K562 (cell line): ENCODE data around the gene PRDX6. TPM values are rescaled to one million over a fixed set of nuclear protein-coding genes. Genes with fewer than 3 reads are reported as not detected.

ENCODE experiments used
- ARID3A ChIP-seq: IDR thresholded peaks from 2 replicates; pipeline ENCODE4 v1.6.1; 2012; ENCODE audit warnings: low read depth, low read length, improper control_type of control experiment, borderline replicate concordance
- CAMTA2 ChIP-seq: fragments of 250-450 bp; sonication (Bioruptor Pico); conservative IDR thresholded peaks from 2 replicates; pipeline ENCODE4 v1.5.1; 2022
- CHD2 ChIP-seq: IDR thresholded peaks from 2 replicates; pipeline ENCODE4 v1.6.1; 2011; ENCODE audit warnings: low read depth, low read length
- CTBP1 ChIP-seq: fragments of 450-650 bp; IDR thresholded peaks from 2 replicates; pipeline ENCODE4 v1.6.1; 2016; ENCODE audit warnings: borderline replicate concordance
- CTCF ChIP-seq, 3 experiments: IDR thresholded peaks in 2 of 3; conservative IDR thresholded peaks in 1 of 3; 2 replicates each; pipeline ENCODE4 v1.5.1; 2011 to 2012; ENCODE audit warnings: low read length in 3 of 3, mild to moderate bottlenecking in 3 of 3, control low read depth in 2 of 3, improper control_type of control experiment in 1 of 3, inconsistent platforms in 1 of 3, low read depth in 1 of 3, mixed read lengths in 1 of 3, moderate library complexity in 1 of 3; ENCODE audit not compliant: insufficient read depth in 2 of 3
- GMEB1 ChIP-seq: fragments of 250-450 bp; sonication (Bioruptor Pico); IDR thresholded peaks from 2 replicates; pipeline ENCODE4 v1.4.0; 2020; ENCODE audit warnings: mild to moderate bottlenecking
- KAT8 ChIP-seq: fragments of 450-650 bp; IDR thresholded peaks from 2 replicates; pipeline ENCODE4 v1.6.1; 2016; ENCODE audit warnings: low read depth, mild to moderate bottlenecking
- MAZ ChIP-seq, 2 experiments: fragments of 450-650 bp in 1 of 2; sonication (generic) in 1 of 2; formaldehyde crosslinking; IDR thresholded peaks in 1 of 2; conservative IDR thresholded peaks in 1 of 2; 2 replicates each; pipeline versions ENCODE4 v1.4.0 to v1.5.0; 2020; ENCODE audit warnings: mild to moderate bottlenecking in 1 of 2, missing genetic modification reagents in 1 of 2
- MXI1 ChIP-seq: IDR thresholded peaks from 2 replicates; pipeline ENCODE4 v1.6.1; 2011; ENCODE audit warnings: low read depth, mild to moderate bottlenecking, improper control_type of control experiment, low read length
- PHB2 ChIP-seq: fragments of 450-650 bp; IDR thresholded peaks from 2 replicates; pipeline ENCODE4 v1.6.1; 2017; ENCODE audit warnings: low read depth
- PKNOX1 ChIP-seq: fragments of 450-650 bp; IDR thresholded peaks from 2 replicates; pipeline ENCODE4 v1.6.1; 2016
- RAD21 ChIP-seq, 2 experiments: fragments of 250-450 bp in 1 of 2; fragments of 450-650 bp in 1 of 2; sonication (Bioruptor Pico) in 1 of 2; formaldehyde crosslinking in 1 of 2; IDR thresholded peaks in 1 of 2; conservative IDR thresholded peaks in 1 of 2; 2 replicates each; pipeline versions ENCODE4 v1.4.0 to v1.8.0; 2020 to 2022; ENCODE audit warnings: mild to moderate bottlenecking in 2 of 2, moderate library complexity in 1 of 2
- RBM17 ChIP-seq: fragments of 200-400 bp; formaldehyde crosslinking; IDR thresholded peaks from 2 replicates; pipeline ENCODE4 v1.6.1; 2017; ENCODE audit warnings: low read depth, mild to moderate bottlenecking, low read length, borderline replicate concordance
- SRF ChIP-seq, 2 experiments: fragments of 250-450, 450-650 bp in 1 of 2; sonication (Bioruptor Pico) in 1 of 2; sonication (generic) in 1 of 2; formaldehyde crosslinking; IDR thresholded peaks; 2 replicates each; pipeline versions ENCODE4 v1.5.0 to v1.5.1; 2020 to 2022; ENCODE audit warnings: mild to moderate bottlenecking in 1 of 2, missing genetic modification reagents in 1 of 2
- USF1 ChIP-seq: sonication (generic); formaldehyde crosslinking; IDR thresholded peaks from 2 replicates; pipeline ENCODE4 v1.9.0; 2022; ENCODE audit warnings: mild to moderate bottlenecking, missing genetic modification reagents
- ZBTB2 ChIP-seq: fragments of 450-650 bp; IDR thresholded peaks from 2 replicates; pipeline ENCODE4 v1.6.1; 2016; ENCODE audit warnings: antibody characterized with exemption
- ZFP30 ChIP-seq: fragments of 250-450 bp; sonication (Bioruptor Pico); IDR thresholded peaks from 2 replicates; pipeline ENCODE4 v1.8.0; 2022; ENCODE audit warnings: moderate library complexity, mild to moderate bottlenecking, inconsistent platforms, borderline replicate concordance
- ZFP36 ChIP-seq: fragments of 150-350 bp; IDR thresholded peaks from 2 replicates; pipeline ENCODE4 v1.6.1; 2018; ENCODE audit warnings: low read length, low read depth; ENCODE audit not compliant: partially characterized antibody
- ZNF644 ChIP-seq: fragments of 200-800 bp; sonication (Bioruptor generic); IDR thresholded peaks from 2 replicates; pipeline ENCODE4 v1.6.1; 2016; ENCODE audit warnings: low read depth, missing genetic modification characterization, missing compliant biosample characterization
- ZNF766 ChIP-seq: fragments of 200-800 bp; sonication (Bioruptor generic); conservative IDR thresholded peaks from 2 replicates; pipeline ENCODE4 v1.6.1; 2016; ENCODE audit warnings: missing genetic modification characterization, missing compliant biosample characterization
- polyA plus RNA-seq, 8 experiments: library from polyadenylated mRNA; depleted of rRNA in 4 of 8; stranded (reverse) in 5 of 8; unstranded in 3 of 8; fragments of >200 nt; fragmentation: Nextera tagmentation in 2 of 8; fragmentation: Illumina TruSeq in 1 of 8; extraction: Ambion mirVana in 2 of 8; extraction: Trizol in 1 of 8; gene quantifications; 2 replicates each; pipeline versions ENCODE4 v1.2.1 to v1.2.3, GENCODE V29; 2011 to 2014; ENCODE audit warnings: inconsistent platforms in 1 of 8, missing spikeins in 1 of 8
- total RNA-seq, 7 experiments: library from RNA; depleted of rRNA in 6 of 7; stranded (reverse); fragments of >200 nt in 6 of 7; fragmentation: Illumina TruSeq in 2 of 7; extraction: Trizol in 2 of 7; gene quantifications; 2 replicates each; pipeline versions ENCODE4 v1.2.1 to v1.2.3, GENCODE V29; 2011 to 2021; ENCODE audit warnings: low replicate concordance in 1 of 7

PRDX6 gene
- total and polyA plus RNA-seq, 9 of the 15 experiments (the other 6 are each of a cell fraction or from before 2014, with no cell fraction given) = 277 to 1,082 (median 610) TPM

GRCh38 chr1:173503391-173503790 is 26.3 kb downstream of the PRDX6 start (continued):
- peak in 1 of 2 experiments; percentile 29; a peak in 1 of 4 replicates for TF ChIP-seq MAZ (CRISPR knock-in tag; conservative IDR thresholded peaks at IDR 0.05 in 1 of 2, IDR thresholded peaks at IDR 0.05 in 1 of 2)
- no peak for TF ChIP-seq ZNF766 (CRISPR knock-in tag)
- TF ChIP-seq ZNF644 (tag) = no peak
- peak; percentile 47 for TF ChIP-seq ZFP36
- no peak for TF ChIP-seq PHB2
- no peak for TF ChIP-seq CHD2
- no peak for TF ChIP-seq KAT8
- TF ChIP-seq ZBTB2 = no peak
- TF ChIP-seq PKNOX1 = no peak
- TF ChIP-seq SRF (CRISPR knock-in tag; IDR thresholded peaks at IDR 0.05) = no peak
- TF ChIP-seq CAMTA2 (CRISPR knock-in tag) = no peak
- no peak for TF ChIP-seq GMEB1
- TF ChIP-seq RAD21 (CRISPR knock-in tag; conservative IDR thresholded peaks at IDR 0.05 in 1 of 2, IDR thresholded peaks at IDR 0.05 in 1 of 2) = peak in 1 of 2 experiments; percentile 26; a peak in 1 of 4 replicates
- TF ChIP-seq MXI1 = no peak
- TF ChIP-seq ZFP30 (CRISPR knock-in tag) = no peak
- TF ChIP-seq CTCF (IDR thresholded peaks at IDR 0.05 in 2 of 3, conservative IDR thresholded peaks at IDR 0.05 in 1 of 3; ENCODE audit: insufficient read depth in 2 of 3, low read depth in 1 of 3, low read length in 3 of 3) = peak in 2 of 3 experiments; percentile 16 to 27; a peak in 2 of 6 replicates
- TF ChIP-seq RBM17 = no peak
- 0 out of 2 replicates have a peak, but pooled peaks have one; percentile 12 for TF ChIP-seq ARID3A
- TF ChIP-seq CTBP1 = no peak
- peak; percentile 51; the same call in 1 of the 2 replicates for TF ChIP-seq USF1 (CRISPR knock-in tag)
